ENCODE measurements around the gene JAK3. TPM values are rescaled to one million over a fixed set of nuclear protein-coding genes. Genes with fewer than 3 reads are reported as not detected.
A peak's percentile ranks its signal among the peaks of the same experiment; 100 is the strongest.

The JAK3 gene
- total RNA-seq, 1 experiment from 2014 or later, result 3.3 TPM

- Histone ChIP-seq H3K79me1 (ENCODE audit: insufficient read depth, low read depth, low read length, poor library complexity, severe bottlenecking) (no peaks in the 10 kb centered on the region), H3K23me2 (ENCODE audit: insufficient read length, low read depth, low read length, poor library complexity, severe bottlenecking) (peaks cover 13% of the 10 kb centered on the region), H4K8ac (replicated peaks; ENCODE audit: insufficient read length, low read depth, low read length) (no peak overlapping the region), H3K79me2 (ENCODE audit: insufficient read depth, low read length) (no peaks in the 10 kb centered on the region), H2BK120ac (ENCODE audit: low read depth, low read length, poor library complexity, severe bottlenecking) (no peak overlapping the region), H2BK12ac (ENCODE audit: insufficient read length, low read depth, low read length) (no peak overlapping the region), H3K23ac (ENCODE audit: insufficient read length, low read depth, low read length) (no peak overlapping the region), H2AFZ (ENCODE audit: low read length) (no peak overlapping the region), H3K9ac (ENCODE audit: extremely low read depth, insufficient read length, low read length) (no peak overlapping the region), H3K4me1 (ENCODE audit: insufficient read depth, low read length) (no peaks in the 10 kb centered on the region), H3K4ac (ENCODE audit: low read depth, low read length) (no peak overlapping the region), H4K91ac (ENCODE audit: insufficient read length, low read depth, low read length) (no peak overlapping the region), H2BK20ac (ENCODE audit: low read depth, low read length, poor library complexity, severe bottlenecking) (no peak overlapping the region), H2AK5ac (ENCODE audit: insufficient read length, low read length) (no peak overlapping the region), H2BK15ac (ENCODE audit: low read depth, low read length) (no peak overlapping the region), H3K27me3 (ENCODE audit: insufficient read depth, low read length) (no peaks in the 10 kb centered on the region), H3K18ac (ENCODE audit: insufficient read length, low read depth, low read length) (no peak overlapping the region), H3K14ac (ENCODE audit: insufficient read depth, low read length) (no peak overlapping the region), H3K9me3 (ENCODE audit: control insufficient read depth, low read depth, low read length) (no peaks in the 10 kb centered on the region), H3K56ac (ENCODE audit: insufficient read length, low read depth, low read length) (no peak overlapping the region), H4K20me1 (ENCODE audit: control insufficient read depth, insufficient read depth, insufficient read length) (no peaks in the 10 kb centered on the region), H2BK5ac (ENCODE audit: insufficient read length, low read length) (no peak overlapping the region), H3K27ac (ENCODE audit: insufficient read length, low read depth, low read length) (no peak overlapping the region), H3T11ph (ENCODE audit: low read length) (no peak overlapping the region), H3K4me2 (ENCODE audit: insufficient read depth, insufficient read length, low read length) (no peak overlapping the region), H4K5ac (ENCODE audit: insufficient read length, low read depth, low read length) (no peak overlapping the region)
- DNase-seq, result no peak
- peaks cover 53% of the 10 kb centered on the region for H3K27me3 Mint-ChIP-seq (ENCODE audit: low read depth)
- no peak for TF ChIP-seq CTCF (conservative IDR thresholded peaks at IDR 0.05)
- peaks cover 6 to 15% of the 10 kb centered on the region in 2 experiments for H3K4me1 Mint-ChIP-seq
- peak overlapping the region in 1 of 2 experiments; percentile 78; a peak in 2 of 5 replicates for H3K4me3 Mint-ChIP-seq
- no peaks in the 10 kb centered on the region; a peak in 1 of 7 replicates for H3K36me3 Mint-ChIP-seq (ENCODE audit: insufficient read depth in 1 of 3, low read depth in 3 of 3)
- no peak overlapping the region; a peak in 1 of 7 replicates for H3K27ac Mint-ChIP-seq
- no CpG with 5 or more reads among the region's 9 CpGs for WGBS (ENCODE audit: extremely low coverage, insufficient read length, low lambda C conversion rate)
- H3K9me3 Mint-ChIP-seq, result no peaks in the 10 kb centered on the region
Observed at GRCh38 chr19:17843292-17843827, 4.4 kb downstream of the JAK3 start.
